ENCODE data around the gene MYCBP2. TPM values are rescaled to one million over a fixed set of nuclear protein-coding genes. Genes with fewer than 3 reads are reported as not detected.

The MYCBP2 gene
- total RNA-seq, 2 donors from 2014 or later, result 41.2 to 42.6 TPM

GRCh38 chr13:77136902-77137420 is 189.9 kb downstream of the MYCBP2 start:
- DNase-seq, result no peak
- peaks cover 4% of the 10 kb centered on the region for H3K36me3 ChIP-seq
- H3K27ac ChIP-seq, result no peak overlapping the region
- intact Hi-C loops (cut with DNase I), result no loop called here
- no peak for TF ChIP-seq CTCF (IDR thresholded peaks at IDR 0.05)
- no peaks in the 10 kb centered on the region for H3K4me1 ChIP-seq
- H3K4me3 ChIP-seq, result no peak overlapping the region
- H3K9me3 ChIP-seq, result no peaks in the 10 kb centered on the region
- H3K27me3 ChIP-seq, result no peaks in the 10 kb centered on the region
- H3K9ac ChIP-seq (ENCODE audit: low read depth in 2 of 2, low read length in 2 of 2), result no peak overlapping the region

- no peak overlapping the region for H3K9ac ChIP-seq (ENCODE audit: low read depth in 2 of 2, low read length in 2 of 2)
- H3K9me3 ChIP-seq, result no peaks in the 10 kb centered on the region
- H3K4me3 ChIP-seq, result no peak overlapping the region
- DNase-seq, result no peak
- no peaks in the 10 kb centered on the region for H3K27me3 ChIP-seq
- H3K27ac ChIP-seq, result no peak overlapping the region
- TF ChIP-seq CTCF (IDR thresholded peaks at IDR 0.05), result no peak
- intact Hi-C loops (cut with DNase I), result no loop called here
- H3K4me1 ChIP-seq, result no peaks in the 10 kb centered on the region
- H3K36me3 ChIP-seq, result no peaks in the 10 kb centered on the region
Measured at GRCh38 chr13:77124423-77124822, 202.5 kb downstream of the MYCBP2 start.

GRCh38 chr13:77118134-77118533 is 208.8 kb downstream of the MYCBP2 start:
- H3K9me3 ChIP-seq, result no peaks in the 10 kb centered on the region
- H3K4me3 ChIP-seq, result no peak overlapping the region
- TF ChIP-seq CTCF (IDR thresholded peaks at IDR 0.05), result no peak
- H3K27ac ChIP-seq, result no peak overlapping the region
- no peak for DNase-seq
- intact Hi-C loops (cut with DNase I), result no loop called here
- no peak overlapping the region for H3K9ac ChIP-seq (ENCODE audit: low read depth in 2 of 2, low read length in 2 of 2)
- no peaks in the 10 kb centered on the region for H3K36me3 ChIP-seq
- no peaks in the 10 kb centered on the region for H3K27me3 ChIP-seq
- H3K4me1 ChIP-seq, result no peaks in the 10 kb centered on the region

GRCh38 chr13:77114271-77114670 is 212.6 kb downstream of the MYCBP2 start:
- DNase-seq, result no peak
- Histone ChIP-seq H3K27ac (no peak overlapping the region), H3K9ac (ENCODE audit: low read depth in 2 of 2, low read length in 2 of 2) (no peak overlapping the region), H3K4me1 (no peaks in the 10 kb centered on the region), H3K36me3 (no peaks in the 10 kb centered on the region), H3K9me3 (no peaks in the 10 kb centered on the region), H3K27me3 (no peaks in the 10 kb centered on the region), H3K4me3 (no peak overlapping the region)
- intact Hi-C loops (cut with DNase I), result no loop called here
- no peak for TF ChIP-seq CTCF (IDR thresholded peaks at IDR 0.05)

- Histone ChIP-seq H3K4me3 (no peak overlapping the region), H3K27ac (no peak overlapping the region), H3K4me1 (no peaks in the 10 kb centered on the region), H3K9ac (ENCODE audit: low read depth in 2 of 2, low read length in 2 of 2) (no peak overlapping the region), H3K36me3 (no peaks in the 10 kb centered on the region), H3K9me3 (no peaks in the 10 kb centered on the region), H3K27me3 (no peaks in the 10 kb centered on the region)
- DNase-seq, result no peak
- intact Hi-C loops (cut with DNase I), result no loop called here
- TF ChIP-seq CTCF (IDR thresholded peaks at IDR 0.05), result no peak
Measured at GRCh38 chr13:77113496-77113895, 213.4 kb downstream of the MYCBP2 start.

Measured in colonic mucosa (tissue), 4 donors.